ENCODE measurements around the gene INS.

- no peak for TF ChIP-seq CTCF (IDR thresholded peaks at IDR 0.05; ENCODE audit: low read depth, low read length, poor library complexity, severe bottlenecking)
- no peak for TF ChIP-seq EZH2phosphoT487 (IDR thresholded peaks at IDR 0.05; ENCODE audit: borderline replicate concordance, low read length)
Observed at GRCh38 chr11:2173761-2174160, 12.8 kb upstream of the INS start.
